Loucy (cell line): ENCODE measurements around the gene SDS.

ENCODE experiments used
- EZH2phosphoT487 ChIP-seq: fragments of 200-600 bp; IDR thresholded peaks from 2 replicates; pipeline ENCODE4 v1.6.1; 2018; ENCODE audit warnings: antibody characterized with exemption, mild to moderate bottlenecking, moderate library complexity, borderline replicate concordance
- TF ChIP-seq, protein P1 (sequence below): fragments of 200-600 bp; sonication (generic); conservative IDR thresholded peaks from 2 replicates; pipeline ENCODE4 v1.5.1; 2014; ENCODE audit warnings: mild to moderate bottlenecking, antibody characterized with exemption, low read length

DNA sequence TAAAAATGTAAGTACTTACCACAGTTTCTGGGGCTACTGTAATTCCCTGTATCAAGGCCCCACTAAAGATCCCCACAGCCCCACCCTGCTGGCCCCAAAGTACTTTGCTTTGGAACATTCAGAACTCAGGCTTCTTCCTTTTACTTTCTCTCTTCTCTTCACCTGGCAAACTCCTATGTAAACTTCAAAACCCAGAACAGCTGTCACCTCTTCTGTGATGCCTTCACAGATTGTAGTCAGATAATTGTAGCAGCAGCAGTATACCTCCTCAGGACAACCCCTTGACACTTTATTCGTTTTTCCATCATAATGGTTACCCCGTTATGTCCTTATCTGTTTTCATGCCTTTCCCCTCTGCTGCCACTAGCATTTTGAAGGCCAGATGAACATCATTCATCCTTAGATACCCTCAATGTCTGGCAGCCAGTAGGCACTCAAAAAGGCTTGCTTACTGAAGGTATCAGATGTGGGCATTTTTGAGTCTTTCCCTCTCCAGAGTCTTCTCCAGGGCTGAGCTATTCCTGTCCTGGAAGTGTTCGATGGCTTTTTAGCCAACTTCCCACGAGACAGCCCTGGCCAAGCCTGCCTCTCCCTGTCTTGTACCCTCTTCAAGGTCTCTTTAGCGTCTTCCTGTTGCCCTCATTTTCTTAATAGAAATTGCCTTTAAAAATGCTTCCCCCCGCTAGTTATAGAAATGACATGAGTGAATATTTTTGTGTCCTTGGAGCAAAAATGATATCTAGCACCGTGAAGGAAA, 37.9 kb downstream of the SDS start:
- TF ChIP-seq, protein P1, sequence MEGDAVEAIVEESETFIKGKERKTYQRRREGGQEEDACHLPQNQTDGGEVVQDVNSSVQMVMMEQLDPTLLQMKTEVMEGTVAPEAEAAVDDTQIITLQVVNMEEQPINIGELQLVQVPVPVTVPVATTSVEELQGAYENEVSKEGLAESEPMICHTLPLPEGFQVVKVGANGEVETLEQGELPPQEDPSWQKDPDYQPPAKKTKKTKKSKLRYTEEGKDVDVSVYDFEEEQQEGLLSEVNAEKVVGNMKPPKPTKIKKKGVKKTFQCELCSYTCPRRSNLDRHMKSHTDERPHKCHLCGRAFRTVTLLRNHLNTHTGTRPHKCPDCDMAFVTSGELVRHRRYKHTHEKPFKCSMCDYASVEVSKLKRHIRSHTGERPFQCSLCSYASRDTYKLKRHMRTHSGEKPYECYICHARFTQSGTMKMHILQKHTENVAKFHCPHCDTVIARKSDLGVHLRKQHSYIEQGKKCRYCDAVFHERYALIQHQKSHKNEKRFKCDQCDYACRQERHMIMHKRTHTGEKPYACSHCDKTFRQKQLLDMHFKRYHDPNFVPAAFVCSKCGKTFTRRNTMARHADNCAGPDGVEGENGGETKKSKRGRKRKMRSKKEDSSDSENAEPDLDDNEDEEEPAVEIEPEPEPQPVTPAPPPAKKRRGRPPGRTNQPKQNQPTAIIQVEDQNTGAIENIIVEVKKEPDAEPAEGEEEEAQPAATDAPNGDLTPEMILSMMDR: no peak
- TF ChIP-seq EZH2phosphoT487: no peak
